GM04503 (cell line): ENCODE data around the gene PCDHGB1.
"Not testable (repeated sequence)": the region's sequence is repeated elsewhere in the genome, so short reads cannot be mapped to it uniquely, and the experiment has no call there.

Experiments used
- DNase-seq: peaks from one replicate; pipeline ENCODE4 v3.0.0-alpha.2; 2012; ENCODE audit warnings: low read depth

PCDHGB1 gene

GRCh38 chr5:141349917-141350619 is at the start of gene PCDHGB1:
PCDHGB1 (plus strand) TSS chr5:141350099; CDS start chr5:141350261, 162 bp downstream.
- DNase-seq = no peak

GRCh38 chr5:141303756-141304155 is 46.1 kb upstream of the PCDHGB1 start, which contains the start of gene SLC25A2:
SLC25A2 (minus strand) TSS chr5:141304049; CDS start chr5:141303865, 184 bp downstream.
- no peak for DNase-seq

DNA sequence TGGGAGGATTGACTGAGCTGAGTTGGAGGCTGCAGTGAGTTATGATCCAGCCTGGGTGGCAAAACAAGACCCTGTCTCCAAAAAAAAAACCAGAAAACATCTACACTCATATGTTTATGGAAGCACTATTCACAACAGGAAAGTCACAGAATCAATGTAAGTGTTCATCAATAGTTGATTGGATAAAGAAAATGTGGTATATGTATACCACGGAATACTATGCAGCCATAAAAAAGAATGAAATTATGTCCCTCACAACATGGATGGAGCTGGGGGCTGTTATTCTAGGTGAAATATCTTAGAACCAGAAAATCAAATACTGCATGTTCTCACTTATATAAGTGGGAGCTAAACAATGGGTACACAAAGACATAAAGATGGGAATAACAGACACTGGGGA is 43.3 kb upstream of the PCDHGB1 start:
- DNase-seq = no peak

GRCh38 chr5:141313711-141314110 is 36.2 kb upstream of the PCDHGB1 start:
- no peak for DNase-seq

- not testable (repeated sequence) for DNase-seq
Measured at GRCh38 chr5:141316963-141317362, 32.9 kb upstream of the PCDHGB1 start.

DNA sequence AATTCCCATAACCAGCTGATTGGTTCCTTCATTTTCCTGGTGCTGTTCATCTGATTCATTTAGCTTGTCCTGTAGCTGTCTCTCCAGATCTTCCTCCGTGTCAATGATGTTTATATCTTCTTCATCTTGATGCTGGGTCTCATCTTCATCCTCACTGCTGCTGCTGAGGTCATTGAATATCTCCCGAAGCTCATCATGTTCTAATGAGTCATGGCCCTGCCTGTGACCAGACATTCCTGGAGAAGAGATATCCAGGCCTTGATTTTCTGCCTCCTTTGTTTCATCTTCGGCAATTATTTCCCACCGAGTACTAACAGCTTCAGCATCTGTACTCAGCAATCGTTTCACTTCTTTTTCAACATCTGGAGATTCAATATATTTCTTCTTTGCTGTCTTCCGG is 30.7 kb upstream of the PCDHGB1 start:
- no peak for DNase-seq

- DNase-seq = no peak
Measured at GRCh38 chr5:141319699-141320098, 30.2 kb upstream of the PCDHGB1 start.

GRCh38 chr5:141320225-141321169 is 29.4 kb upstream of the PCDHGB1 start, which contains the start of gene TAF7:
TAF7 (minus strand) TSS chr5:141320784; CDS start chr5:141320044, 740 bp downstream.
- peak; percentile 66 for DNase-seq

GRCh38 chr5:141322261-141322660 is 27.6 kb upstream of the PCDHGB1 start:
- DNase-seq = no peak

GRCh38 chr5:141326088-141326854 is 23.6 kb upstream of the PCDHGB1 start:
- DNase-seq = no peak

DNA sequence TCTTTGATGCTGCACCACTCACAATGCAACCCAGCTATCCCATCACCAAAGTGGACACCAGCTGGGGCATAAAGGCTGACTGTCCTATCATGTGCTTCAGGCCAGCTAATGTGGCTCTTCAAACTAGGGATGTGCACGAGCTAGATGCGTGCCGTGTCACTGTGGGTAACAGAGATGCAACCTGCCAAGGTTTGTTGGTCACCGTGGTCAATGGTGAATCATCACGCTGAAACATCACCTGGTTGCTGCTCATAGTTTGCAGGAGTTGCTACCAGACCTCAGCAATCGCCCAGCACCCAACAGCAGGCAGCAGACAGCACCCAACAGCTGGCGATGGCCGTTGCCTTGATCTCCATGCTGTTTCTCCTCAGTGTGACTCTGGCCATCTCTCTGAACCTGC is 21.7 kb upstream of the PCDHGB1 start:
- DNase-seq = no peak

- peak; percentile 42 for DNase-seq
Measured at GRCh38 chr5:141330299-141331080, 19.4 kb upstream of the PCDHGB1 start, which contains the start of gene PCDHGA1. PCDHGA1 (plus strand) TSS chr5:141330514.

GRCh38 chr5:141332571-141332970 is 17.3 kb upstream of the PCDHGB1 start:
- not testable (repeated sequence) for DNase-seq

- DNase-seq = peak; percentile 37
Measured at GRCh38 chr5:141338538-141339306, 11.2 kb upstream of the PCDHGB1 start, which contains the start of gene PCDHGA2. PCDHGA2 (plus strand) TSS chr5:141338760.

DNA sequence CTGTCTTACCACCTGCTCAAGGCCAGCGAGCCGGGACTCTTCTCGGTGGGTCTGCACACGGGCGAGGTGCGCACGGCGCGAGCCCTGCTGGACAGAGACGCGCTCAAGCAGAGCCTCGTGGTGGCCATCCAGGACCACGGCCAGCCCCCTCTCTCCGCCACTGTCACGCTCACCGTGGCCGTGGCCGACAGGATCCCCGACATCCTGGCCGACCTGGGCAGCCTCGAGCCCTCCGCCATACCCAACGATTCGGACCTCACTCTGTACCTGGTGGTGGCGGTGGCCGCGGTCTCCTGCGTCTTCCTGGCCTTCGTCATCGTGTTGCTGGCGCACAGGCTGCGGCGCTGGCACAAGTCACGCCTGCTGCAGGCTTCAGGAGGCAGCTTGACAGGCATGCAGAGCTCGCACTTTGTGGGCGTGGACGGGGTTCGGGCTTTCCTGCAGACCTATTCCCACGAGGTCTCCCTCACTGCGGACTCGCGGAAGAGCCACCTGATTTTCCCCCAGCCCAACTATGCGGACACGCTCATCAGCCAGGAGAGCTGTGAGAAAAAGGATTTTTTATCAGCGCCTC is 9.0 kb upstream of the PCDHGB1 start:
- not testable (repeated sequence) for DNase-seq

DNA sequence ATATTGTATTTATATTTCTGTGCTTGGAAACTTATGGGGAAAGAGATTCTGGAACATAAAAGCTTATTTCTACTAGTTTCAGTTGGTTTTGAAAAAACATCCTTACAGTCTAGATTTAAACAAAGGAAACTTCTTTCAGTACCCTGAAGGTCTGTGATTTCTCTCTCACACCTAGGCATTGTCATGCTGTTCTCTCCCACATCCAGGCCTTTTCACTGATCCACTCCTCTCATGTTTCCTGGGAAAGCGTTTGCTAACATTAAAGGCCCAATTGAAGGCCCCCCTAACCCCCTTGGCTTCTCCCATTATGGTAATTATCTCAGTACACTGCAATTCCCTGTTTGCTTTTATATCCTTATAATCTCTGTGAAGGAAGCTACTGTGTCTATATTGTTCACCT is 7.1 kb upstream of the PCDHGB1 start:
- DNase-seq = no peak

DNA sequence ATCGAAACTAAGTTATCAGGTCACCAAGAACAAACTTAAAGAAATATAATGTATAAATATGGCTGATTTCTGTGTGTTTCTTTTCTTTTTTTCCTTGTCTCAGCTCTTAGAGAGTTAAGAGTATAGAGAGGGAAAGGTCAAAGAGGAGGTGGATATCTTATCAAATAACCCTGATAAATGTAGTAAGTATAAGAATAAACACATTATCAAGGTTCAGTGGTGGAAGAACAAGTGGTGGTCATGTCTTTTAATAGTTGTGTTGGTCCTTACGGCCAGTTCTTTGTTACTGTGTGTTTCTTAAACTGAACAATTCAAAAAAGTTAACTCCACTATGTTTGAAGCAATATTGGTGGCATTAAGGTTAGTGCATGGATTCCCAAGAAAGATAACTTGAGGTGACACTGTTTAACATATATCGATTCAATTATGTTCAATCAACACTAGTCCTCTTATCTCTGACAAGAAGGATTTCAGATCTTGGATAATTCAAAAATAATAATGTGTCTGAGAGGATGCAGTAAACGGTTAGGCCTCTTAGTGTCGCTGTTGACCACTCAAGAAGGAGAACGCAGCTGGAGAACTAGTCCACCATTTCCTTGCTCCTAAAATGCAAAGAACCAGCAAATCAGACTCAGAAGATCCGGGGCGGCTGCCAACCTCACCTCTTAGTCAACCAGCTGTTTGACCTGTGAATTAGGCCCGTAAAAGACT is 6.5 kb upstream of the PCDHGB1 start, which contains the start of gene PCDHGA3:
TSS of gene PCDHGA3 (plus strand) at position 588 of the 711 bp plus-strand sequence. CDS start 205 bp downstream, outside the sequence.
- no peak for DNase-seq

- DNase-seq = no peak
Measured at GRCh38 chr5:141343953-141344463, 5.9 kb upstream of the PCDHGB1 start.

- no peak for DNase-seq
Measured at GRCh38 chr5:141345327-141345726, 4.6 kb upstream of the PCDHGB1 start.
